A549 (cell line): ENCODE results near the gene WFDC1.

Experiments
- BHLHE40 ChIP-seq: IDR thresholded peaks from 2 replicates; pipeline ENCODE4 v1.6.1; 2012; ENCODE audit warnings: low read depth, low read length, inconsistent platforms
- FOSL2 ChIP-seq, 2 experiments: fragments of 450-650 bp in 1 of 2; fragments of >200 bp in 1 of 2; sonication (Bioruptor Twin) in 1 of 2; formaldehyde crosslinking; IDR thresholded peaks; 2 replicates each; pipeline versions ENCODE4 v1.5.0 to v1.6.1; 2016 to 2020; ENCODE audit warnings: mild to moderate bottlenecking in 1 of 2, moderate library complexity in 1 of 2
- HDAC2 ChIP-seq: fragments of 200-600 bp; sonication (generic); IDR thresholded peaks from 2 replicates; pipeline ENCODE4 v1.6.1; 2016
- JUN ChIP-seq, 2 experiments: fragments of >200 bp; sonication (Bioruptor Twin); formaldehyde crosslinking; IDR thresholded peaks; 2 replicates in 1 of 2; 3 replicates in 1 of 2; pipeline ENCODE4 v1.6.1; 2016 to 2017
- POLR2A ChIP-seq: IDR thresholded peaks from 2 replicates; pipeline ENCODE4 v1.6.1; 2012; ENCODE audit warnings: mild to moderate bottlenecking, low read length
- RFX5 ChIP-seq: fragments of 450-650 bp; IDR thresholded peaks from 2 replicates; pipeline ENCODE4 v1.7.1; 2014; ENCODE audit warnings: antibody characterized with exemption, mild to moderate bottlenecking, moderate library complexity
- ZNF302 ChIP-seq: fragments of 250-450 bp; sonication (Bioruptor Pico); IDR thresholded peaks from 2 replicates; pipeline ENCODE4 v1.9.0; 2021; ENCODE audit warnings: inconsistent platforms, mild to moderate bottlenecking, moderate library complexity
- TF ChIP-seq, protein P1 (sequence below): fragments of >200 bp; sonication (Bioruptor Twin); formaldehyde crosslinking; IDR thresholded peaks from 3 replicates; pipeline ENCODE4 v1.5.1; 2016
- TF ChIP-seq, protein P2 (sequence below): fragments of 450-650 bp; IDR thresholded peaks from 2 replicates; pipeline ENCODE4 v1.6.1; 2014; ENCODE audit warnings: antibody characterized with exemption
- TF ChIP-seq, protein P3 (sequence below): fragments of 200-600 bp; sonication (generic); IDR thresholded peaks from 2 replicates; pipeline ENCODE4 v1.6.1; 2016; ENCODE audit warnings: antibody characterized with exemption, mild to moderate bottlenecking, moderate library complexity
- TF ChIP-seq, protein P4 (sequence below): IDR thresholded peaks from 2 replicates; pipeline ENCODE4 v1.6.1; 2012
- TF ChIP-seq, protein P5 (sequence below): fragments of 150-350 bp; IDR thresholded peaks from 2 replicates; pipeline ENCODE4 v1.6.1; 2014; ENCODE audit warnings: low read depth, mild to moderate bottlenecking, low read length
- TF ChIP-seq, protein P6 (sequence below): fragments of >200 bp; sonication (Bioruptor Twin); formaldehyde crosslinking; IDR thresholded peaks from 2 replicates; pipeline ENCODE4 v1.6.1; 2016

DNA sequence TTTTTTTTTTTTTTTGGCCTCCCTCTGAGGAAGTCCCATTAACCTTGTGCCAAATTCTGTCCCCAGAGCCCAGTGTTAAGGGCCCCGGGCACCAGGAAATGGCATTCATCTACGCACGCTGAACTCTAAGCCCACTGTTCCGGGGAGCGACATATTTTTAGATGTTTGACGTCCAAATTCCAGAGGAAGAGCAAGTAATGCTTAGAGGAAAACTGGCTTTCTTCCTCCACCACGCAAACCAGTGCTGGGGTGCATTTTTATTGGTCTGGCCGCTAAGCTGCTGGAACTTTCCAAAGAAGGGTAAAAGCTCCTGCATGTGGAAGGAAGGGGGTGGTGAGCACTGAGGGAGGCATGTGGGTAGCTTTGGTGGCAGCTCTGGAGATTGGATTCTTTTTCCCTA is 8.3 kb downstream of the WFDC1 start:
- TF ChIP-seq, protein P1, sequence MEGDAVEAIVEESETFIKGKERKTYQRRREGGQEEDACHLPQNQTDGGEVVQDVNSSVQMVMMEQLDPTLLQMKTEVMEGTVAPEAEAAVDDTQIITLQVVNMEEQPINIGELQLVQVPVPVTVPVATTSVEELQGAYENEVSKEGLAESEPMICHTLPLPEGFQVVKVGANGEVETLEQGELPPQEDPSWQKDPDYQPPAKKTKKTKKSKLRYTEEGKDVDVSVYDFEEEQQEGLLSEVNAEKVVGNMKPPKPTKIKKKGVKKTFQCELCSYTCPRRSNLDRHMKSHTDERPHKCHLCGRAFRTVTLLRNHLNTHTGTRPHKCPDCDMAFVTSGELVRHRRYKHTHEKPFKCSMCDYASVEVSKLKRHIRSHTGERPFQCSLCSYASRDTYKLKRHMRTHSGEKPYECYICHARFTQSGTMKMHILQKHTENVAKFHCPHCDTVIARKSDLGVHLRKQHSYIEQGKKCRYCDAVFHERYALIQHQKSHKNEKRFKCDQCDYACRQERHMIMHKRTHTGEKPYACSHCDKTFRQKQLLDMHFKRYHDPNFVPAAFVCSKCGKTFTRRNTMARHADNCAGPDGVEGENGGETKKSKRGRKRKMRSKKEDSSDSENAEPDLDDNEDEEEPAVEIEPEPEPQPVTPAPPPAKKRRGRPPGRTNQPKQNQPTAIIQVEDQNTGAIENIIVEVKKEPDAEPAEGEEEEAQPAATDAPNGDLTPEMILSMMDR, result no peak
- no peak for TF ChIP-seq HDAC2
- TF ChIP-seq, protein P2, sequence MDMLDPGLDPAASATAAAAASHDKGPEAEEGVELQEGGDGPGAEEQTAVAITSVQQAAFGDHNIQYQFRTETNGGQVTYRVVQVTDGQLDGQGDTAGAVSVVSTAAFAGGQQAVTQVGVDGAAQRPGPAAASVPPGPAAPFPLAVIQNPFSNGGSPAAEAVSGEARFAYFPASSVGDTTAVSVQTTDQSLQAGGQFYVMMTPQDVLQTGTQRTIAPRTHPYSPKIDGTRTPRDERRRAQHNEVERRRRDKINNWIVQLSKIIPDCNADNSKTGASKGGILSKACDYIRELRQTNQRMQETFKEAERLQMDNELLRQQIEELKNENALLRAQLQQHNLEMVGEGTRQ, result no peak
- TF ChIP-seq BHLHE40, result no peak
- TF ChIP-seq RFX5, result no peak
- TF ChIP-seq, protein P3, sequence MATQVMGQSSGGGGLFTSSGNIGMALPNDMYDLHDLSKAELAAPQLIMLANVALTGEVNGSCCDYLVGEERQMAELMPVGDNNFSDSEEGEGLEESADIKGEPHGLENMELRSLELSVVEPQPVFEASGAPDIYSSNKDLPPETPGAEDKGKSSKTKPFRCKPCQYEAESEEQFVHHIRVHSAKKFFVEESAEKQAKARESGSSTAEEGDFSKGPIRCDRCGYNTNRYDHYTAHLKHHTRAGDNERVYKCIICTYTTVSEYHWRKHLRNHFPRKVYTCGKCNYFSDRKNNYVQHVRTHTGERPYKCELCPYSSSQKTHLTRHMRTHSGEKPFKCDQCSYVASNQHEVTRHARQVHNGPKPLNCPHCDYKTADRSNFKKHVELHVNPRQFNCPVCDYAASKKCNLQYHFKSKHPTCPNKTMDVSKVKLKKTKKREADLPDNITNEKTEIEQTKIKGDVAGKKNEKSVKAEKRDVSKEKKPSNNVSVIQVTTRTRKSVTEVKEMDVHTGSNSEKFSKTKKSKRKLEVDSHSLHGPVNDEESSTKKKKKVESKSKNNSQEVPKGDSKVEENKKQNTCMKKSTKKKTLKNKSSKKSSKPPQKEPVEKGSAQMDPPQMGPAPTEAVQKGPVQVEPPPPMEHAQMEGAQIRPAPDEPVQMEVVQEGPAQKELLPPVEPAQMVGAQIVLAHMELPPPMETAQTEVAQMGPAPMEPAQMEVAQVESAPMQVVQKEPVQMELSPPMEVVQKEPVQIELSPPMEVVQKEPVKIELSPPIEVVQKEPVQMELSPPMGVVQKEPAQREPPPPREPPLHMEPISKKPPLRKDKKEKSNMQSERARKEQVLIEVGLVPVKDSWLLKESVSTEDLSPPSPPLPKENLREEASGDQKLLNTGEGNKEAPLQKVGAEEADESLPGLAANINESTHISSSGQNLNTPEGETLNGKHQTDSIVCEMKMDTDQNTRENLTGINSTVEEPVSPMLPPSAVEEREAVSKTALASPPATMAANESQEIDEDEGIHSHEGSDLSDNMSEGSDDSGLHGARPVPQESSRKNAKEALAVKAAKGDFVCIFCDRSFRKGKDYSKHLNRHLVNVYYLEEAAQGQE, result no peak
- TF ChIP-seq, protein P4, sequence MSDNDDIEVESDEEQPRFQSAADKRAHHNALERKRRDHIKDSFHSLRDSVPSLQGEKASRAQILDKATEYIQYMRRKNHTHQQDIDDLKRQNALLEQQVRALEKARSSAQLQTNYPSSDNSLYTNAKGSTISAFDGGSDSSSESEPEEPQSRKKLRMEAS, result no peak
- TF ChIP-seq JUN (IDR thresholded peaks at IDR 0.05), result no peak
- no peak for TF ChIP-seq FOSL2 (IDR thresholded peaks at IDR 0.05)
- no peak for TF ChIP-seq FOSL2 (CRISPR knock-in tag; IDR thresholded peaks at IDR 0.05)
- TF ChIP-seq, protein P5, sequence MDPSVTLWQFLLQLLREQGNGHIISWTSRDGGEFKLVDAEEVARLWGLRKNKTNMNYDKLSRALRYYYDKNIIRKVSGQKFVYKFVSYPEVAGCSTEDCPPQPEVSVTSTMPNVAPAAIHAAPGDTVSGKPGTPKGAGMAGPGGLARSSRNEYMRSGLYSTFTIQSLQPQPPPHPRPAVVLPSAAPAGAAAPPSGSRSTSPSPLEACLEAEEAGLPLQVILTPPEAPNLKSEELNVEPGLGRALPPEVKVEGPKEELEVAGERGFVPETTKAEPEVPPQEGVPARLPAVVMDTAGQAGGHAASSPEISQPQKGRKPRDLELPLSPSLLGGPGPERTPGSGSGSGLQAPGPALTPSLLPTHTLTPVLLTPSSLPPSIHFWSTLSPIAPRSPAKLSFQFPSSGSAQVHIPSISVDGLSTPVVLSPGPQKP, result no peak
- TF ChIP-seq ZNF302 (CRISPR knock-in tag), result no peak
- TF ChIP-seq POLR2A, result no peak
- TF ChIP-seq, protein P6, sequence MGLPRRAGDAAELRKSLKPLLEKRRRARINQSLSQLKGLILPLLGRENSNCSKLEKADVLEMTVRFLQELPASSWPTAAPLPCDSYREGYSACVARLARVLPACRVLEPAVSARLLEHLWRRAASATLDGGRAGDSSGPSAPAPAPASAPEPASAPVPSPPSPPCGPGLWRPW, result no peak
